Stimulated activated CD4-positive, alpha-beta T cell treated with anti-CD3 and anti-CD28 coated beads, Interleukin-4, amount 100 ng/mL, for 1 hour (primary cell): ENCODE measurements around the gene STK4.

ENCODE experiments used
- DNase-seq: peaks from one replicate; pipeline ENCODE4 v3.0.0-alpha.2; 2020

The STK4 gene

DNA sequence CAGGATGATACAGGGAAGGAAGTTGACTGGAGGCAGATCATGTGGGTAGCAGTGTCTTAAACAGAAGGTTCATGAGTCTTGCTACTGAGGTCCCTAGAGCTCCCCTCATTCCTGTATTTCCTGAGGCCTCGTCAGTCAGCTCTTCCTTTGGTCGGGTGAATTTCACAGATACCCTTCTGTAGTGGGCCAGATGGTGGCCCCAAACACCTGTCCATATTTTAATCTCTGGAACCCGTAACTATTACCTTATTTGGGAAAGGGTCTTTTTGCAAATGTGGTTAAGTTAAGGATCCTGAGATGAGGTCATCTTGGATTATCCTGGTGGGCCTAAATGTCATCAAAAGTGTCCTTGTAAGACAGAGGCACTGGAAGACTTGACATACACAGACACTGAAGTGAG is 125.1 kb downstream of the STK4 start:
- no peak for DNase-seq

DNA sequence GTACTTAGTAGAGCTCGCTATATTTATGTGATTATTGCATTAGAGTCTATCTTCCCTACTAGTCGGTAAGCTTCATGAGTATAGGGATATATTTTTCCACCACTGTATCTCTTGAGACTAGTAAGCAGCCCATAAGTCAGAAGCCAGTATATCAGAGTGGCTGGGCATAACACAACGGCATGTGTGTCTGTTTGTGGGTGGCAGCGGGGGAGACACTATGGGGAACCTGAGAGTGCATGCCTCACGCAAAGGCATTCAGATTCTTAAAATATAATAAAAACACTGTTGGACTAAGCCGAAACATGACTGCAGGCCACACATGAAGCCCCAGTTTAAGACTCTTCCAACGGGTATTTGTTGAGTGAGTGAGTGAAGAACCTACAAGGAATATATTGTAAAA is 126.6 kb downstream of the STK4 start:
- DNase-seq = no peak

DNA sequence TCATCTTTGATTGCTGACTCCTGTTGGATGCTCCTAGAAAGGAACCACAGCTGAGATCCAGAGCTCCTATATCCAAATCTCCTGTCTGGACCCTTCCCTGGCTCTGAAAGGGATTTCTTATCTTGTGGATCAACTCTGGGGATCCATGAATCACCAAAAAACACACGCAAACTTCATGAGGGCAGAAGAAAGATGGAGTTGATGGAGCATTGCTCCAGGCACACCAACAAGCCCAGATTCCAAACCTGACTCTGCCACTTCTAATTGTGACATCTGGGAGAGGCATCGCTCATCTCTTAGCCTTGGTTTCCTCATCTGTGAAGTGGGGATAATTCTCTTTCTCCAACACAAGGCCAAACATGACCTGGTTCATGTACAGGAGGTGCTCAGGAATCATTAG is 127.9 kb downstream of the STK4 start:
- DNase-seq = no peak

DNA sequence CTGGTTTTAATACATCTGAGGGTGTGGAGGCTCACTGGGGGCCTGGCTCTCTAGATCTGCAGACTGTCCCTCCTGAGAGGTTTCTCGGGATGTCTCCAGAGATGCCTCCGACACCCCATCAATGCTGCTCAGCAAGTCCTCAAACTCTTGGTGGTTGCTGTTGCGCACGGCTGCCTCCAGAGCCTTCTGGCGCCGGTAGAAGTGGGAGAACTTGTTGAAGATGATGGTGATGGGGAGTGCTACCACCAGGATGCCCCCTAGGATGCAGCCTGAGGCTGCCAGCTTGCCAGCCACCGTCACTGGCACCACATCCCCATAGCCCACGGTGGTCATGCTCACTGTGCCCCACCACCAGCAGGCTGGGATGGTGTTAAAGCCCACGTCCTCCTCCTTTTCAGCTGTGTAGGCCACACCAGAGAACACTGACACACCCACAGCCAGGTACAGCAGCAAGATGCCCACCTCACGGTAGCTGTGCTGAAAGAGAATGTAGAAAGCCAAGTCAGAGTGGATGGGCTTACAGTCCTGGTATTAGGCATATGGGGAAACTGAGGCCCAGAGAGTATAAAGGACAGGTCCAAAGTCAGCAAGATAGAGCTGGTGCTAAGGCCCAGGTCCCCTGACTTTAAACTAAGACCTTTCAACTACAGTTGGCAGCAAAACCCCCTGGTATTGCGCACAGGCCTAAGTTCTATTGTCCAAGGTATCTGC is 128.7 kb downstream of the STK4 start:
- no peak for DNase-seq

DNA sequence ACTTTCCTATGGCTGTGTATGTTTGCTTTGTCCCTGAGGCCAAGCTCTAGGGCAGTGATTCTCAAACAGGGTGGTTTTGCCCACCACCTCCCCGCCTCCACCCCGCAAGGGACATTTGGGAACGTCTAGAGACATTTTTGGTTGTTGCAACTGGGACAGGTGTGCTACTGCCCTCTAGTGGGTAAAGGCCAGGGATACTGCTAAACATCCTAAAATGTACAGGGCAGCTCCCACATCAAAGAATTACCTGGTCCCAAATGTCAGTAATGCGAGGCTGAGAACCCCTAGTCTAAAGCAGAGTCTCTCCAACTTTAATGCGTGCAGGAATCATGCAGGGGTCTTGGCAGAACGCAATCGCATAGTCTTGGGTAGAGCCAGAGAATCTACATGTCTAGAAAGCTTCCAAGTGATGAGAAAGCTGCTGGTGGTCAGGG is 129.5 kb downstream of the STK4 start:
- peak; percentile 42 for DNase-seq

DNA sequence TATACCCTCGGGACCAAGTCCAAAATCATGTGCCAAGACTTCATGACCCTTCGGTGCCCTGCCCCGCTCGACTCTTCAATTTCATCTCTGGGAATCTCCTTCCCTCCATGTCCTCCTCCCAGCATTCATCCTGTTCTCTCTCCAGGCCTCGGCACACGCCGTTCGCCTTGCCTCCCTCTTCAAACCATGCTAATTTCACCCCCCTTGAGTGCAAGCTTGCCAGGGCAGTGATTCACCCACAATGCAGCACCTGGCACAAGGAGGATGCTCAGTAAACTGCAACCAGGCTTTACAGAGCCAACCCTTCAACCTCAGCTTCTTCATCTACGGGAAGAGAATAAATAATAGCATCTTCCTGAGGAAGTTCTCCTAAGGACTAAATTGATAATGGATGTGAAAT is 130.5 kb downstream of the STK4 start:
- DNase-seq = no peak

DNA sequence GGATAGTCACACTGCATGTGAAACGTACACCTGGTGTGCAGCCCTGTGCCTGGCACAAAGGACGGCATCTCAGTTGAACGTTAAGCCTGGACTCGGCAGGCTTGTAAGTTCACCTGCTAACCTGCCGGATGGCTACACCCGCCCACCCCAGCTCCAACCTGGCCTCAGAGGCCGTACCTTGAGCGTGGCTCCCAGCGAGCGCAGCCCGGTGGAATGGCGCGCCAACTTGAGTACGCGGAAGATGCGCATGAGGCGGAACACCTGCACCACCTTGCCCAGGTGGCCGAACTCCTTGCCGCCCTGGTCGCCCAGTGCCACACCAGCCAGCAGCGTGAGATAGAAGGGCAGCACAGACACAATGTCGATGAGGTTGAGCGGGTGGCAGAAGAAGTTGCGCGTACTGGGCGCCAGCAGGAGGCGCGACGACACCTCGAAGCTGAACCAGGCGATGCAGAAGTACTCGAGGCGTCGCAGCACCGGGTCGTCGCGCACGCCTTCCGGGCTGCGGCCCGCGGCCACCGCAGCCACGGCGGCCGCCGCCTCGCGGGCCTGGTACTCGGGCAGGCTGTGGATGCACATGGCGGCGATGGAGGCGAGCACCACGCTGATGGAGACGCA is 131.3 kb downstream of the STK4 start:
- DNase-seq = peak; percentile 48

DNA sequence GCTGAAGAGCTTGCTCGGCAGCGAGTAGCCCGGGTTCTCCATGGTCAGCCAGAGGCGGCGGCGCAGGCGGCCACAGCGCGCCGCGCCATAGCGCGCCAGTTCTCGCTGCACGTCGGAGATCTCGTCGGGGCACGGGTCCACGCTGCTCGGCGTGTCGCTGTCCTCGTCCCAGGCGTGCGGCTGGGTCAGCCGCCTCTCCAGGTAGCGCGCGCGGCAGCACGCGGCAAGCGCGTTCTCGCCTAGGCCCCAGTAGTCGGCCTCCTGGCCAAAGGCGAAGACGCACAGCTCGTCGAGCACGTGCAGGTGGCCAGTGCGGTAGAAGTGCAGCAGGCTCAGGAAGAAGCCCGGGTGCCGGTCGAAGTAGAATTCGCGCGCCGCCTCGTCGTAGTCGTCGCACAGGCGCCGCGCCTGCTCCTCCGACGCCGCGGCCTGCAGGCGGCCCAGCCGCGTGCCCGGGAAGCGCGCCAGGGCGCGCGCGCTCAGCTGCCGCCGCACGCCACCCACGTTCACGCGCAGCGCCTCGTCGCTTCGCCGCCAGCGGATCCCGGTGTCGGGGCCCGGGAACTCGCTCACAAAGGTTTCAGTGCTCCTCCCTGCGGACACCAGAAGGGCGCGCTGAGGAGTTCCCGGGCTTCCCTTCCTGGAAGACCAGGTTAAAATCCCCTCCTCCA is 131.9 kb downstream of the STK4 start:
- no peak for DNase-seq

DNA sequence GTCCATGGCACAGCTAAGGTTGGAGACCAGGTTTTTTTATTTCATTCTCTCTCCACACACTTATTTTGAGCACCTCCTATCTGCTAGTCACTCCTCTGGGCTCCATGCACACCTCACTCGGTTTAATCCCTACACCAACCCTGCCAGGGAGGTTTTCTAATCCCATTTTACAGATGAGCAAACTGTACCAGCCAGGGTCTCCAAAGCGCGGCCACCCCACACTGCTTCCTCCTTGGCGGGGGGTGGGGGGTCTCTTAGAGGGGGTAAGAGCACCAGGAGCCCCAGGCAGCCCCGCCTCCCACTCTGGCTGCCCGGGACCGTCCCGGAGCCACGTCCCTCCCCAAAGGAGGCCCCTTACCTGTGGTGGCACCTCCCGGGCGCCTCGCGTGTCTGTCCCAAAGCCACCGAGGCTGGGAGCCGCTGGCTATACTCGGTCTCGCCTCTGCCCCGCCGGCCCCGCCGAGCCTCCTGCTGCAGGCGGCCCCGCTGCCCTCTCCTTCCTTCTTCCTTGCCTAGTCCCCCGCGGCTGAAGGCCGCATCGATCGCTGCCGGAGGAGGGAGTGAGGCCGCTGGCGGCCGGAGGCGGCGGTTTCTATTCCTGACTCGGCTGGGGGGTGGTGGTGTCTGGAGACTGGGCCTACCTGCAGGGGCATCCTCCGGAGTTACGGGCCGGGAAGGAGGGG is 134.4 kb downstream of the STK4 start, which contains the start of gene KCNS1:
KCNS1 (minus strand) TSS at position 565 of the 683 bp plus-strand sequence. CDS start 1,891 bp downstream, outside the sequence.
- DNase-seq = no peak

DNA sequence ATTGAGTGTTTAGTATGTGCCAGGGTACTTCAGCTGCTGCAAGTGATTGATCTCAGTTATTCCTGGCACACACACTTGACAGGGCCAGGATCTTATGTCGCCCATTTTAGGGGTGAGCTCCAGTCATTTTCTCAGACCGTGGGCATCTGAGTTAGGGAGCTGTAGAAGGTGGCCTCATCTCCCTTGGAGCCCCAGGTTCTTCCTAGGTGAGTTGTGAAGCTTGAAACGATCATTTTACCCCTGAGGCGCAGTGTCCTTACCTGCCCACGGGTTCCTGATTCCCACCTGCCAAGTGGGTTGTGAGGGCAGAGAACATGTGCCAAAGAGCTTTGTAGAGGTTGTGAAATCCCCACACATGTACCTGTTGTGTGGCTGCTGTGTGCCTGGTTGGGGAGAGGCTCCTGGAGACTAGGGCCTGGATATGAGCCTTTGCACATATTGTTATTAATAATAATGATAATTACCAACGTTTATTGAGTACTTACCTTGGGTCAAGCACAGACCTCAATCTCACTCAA is 135.1 kb downstream of the STK4 start:
- no peak for DNase-seq

DNA sequence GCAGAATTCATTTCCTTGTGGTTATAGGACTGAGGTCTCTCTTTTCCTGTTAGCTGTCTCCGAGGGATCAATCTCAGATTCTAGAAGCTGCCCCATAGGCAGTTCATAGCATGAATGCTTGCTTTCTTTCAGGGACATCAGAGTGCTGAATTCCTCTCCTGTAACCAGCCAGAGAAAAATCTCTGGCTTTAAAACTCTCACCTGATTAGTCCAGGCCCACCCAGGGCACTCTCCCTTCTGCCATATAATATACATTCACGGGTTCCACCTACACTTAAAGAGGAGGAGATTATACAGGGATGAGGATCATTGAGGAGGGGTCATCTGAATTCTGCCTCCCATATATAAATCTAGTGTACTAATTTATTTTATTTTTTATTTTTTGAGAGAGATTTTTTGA is 136.8 kb downstream of the STK4 start:
- DNase-seq = no peak

DNA sequence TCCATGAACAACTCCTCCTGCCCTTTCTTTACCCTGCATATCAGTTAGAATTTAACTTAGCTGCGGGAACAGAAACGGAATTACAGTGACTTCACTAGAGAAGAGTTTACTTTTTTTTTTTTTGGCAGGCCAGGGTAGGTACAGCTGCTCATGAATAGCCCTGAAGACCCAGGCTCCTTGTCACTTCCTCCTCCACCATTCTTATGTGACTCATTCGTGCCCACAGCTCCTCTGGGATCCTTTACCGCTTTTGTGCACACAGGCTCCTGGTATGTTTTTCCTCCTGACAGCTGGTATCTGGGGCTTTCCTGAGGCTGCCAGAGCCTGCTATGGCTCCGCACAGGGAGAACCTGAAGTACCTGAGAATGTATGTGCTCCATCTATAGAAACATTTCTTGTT is 138.5 kb downstream of the STK4 start:
- DNase-seq = no peak

DNA sequence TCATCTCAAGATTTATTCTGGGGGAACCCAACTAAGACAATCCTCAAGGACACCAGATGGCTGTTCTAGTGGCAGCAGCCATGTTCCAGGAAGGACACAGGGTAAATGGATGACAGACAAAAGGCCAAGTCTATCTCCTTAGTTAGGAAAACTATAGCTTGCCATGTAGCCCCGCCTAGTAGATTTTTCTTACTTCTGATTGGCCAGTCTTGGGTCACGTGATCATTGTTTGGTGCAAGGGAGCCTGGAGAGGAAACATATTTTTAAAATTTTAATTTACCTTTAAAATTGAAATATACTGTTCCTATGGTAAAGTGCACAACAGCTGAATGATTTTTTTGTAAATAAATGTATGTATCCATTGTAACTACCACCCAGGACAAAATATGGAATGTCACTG is 139.0 kb downstream of the STK4 start:
- no peak for DNase-seq

DNA sequence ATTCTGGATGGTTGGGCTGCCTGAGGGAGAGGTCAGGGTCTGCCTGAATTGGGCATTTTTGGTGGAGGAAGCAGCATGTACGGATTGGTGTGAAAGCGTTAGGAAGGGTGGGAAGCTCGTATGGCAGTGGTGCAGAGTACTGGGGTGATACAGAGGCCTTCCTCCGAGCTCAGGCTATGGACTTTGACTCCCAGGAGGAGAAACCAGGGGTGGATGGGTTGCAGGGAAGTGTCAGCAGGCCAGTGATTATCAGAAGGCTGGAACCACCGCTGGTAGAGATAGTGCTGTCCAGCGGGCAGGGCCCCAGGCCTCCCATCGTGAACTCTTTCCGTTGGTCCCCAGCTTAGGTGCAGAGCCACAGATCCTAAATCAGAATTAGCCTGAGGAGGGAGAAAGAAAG is 143.3 kb downstream of the STK4 start:
- no peak for DNase-seq

DNA sequence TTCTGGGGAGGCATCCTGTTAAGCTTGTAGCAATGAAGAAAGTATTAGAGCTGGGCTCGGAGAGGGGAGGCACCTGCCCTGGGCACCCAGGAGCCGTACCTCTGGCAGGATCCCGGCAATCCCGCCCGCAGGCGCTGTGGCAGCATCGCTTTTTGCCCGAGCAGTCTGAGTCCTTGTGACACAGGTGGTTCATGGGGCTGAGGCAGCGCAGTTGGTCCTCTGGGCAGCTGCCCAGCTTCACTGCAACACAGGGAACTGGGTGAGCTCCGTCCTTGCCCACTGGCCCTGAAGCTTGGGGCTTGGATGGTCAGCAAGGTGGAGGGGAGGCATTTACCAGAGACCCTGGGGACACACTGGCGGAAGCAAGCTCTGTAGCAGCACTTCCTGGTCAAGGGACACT is 144.0 kb downstream of the STK4 start:
- no peak for DNase-seq

DNA sequence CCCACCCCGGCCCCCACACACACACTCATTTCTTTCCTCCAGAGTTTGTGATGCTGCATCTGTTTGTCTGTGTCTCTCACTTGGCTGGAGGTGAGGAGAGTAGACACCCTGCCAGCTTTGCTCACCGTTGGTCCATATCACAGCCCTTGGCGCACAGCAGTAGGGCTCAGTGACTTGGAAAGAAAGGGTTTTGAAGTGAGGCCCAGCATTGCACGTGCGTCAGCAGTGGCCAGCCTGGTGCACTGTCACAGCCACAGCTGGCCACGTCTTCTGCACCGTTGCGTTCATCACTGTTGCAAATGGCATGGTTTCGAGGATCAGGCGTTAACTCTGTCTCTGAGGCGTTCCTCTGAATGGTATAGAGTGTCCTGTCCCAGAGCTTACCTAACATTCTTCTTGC is 145.0 kb downstream of the STK4 start:
- DNase-seq = no peak

DNA sequence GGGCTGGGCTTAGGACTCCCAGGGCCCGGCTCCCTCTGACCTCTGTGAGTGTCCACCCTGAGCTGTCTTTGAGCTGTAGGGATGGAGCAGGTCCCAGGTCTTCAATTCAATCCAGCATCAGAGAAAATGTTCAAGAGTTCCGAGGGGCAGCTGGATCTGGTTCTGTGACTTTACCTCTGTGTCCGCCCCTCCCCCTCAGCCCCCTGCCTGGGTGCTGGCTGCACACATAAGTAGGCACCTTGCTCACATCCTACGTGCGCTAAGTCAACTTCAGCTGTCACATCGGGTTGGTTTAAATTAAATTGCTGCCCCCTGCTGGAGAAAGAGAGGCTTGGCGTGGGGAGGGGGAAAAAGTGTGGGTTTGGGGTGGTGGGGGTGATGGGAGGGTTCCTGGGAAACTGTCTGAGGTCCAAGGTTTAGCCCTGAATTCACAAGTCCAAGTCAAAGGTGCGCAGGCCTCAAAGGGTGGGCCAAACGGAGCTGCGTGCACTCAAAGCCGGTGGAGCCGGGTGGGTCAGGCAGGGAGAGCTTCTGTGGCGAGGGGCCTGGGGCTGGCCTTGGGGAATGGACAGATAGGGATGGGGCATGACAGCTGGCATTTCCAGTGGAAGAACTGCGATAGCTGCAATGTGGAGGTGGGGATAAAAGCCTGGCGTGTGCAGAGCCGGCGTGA is 145.6 kb downstream of the STK4 start:
- no peak for DNase-seq

DNA sequence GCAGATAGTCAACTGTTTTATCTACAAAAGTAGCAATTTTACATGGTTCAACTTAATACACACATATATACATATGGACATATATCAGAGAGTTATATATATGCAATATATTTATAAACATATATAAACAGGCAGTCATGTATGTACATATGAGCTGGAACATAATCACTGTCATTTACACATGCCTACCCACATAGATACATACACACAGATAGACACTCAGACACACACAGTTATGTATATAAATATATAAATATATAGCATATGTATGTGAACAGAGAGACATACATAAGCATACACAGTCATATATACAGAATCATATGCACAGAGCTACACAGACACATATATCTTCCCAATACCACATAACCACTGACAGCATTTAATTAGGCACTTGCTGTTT is 146.4 kb downstream of the STK4 start:
- no peak for DNase-seq

DNA sequence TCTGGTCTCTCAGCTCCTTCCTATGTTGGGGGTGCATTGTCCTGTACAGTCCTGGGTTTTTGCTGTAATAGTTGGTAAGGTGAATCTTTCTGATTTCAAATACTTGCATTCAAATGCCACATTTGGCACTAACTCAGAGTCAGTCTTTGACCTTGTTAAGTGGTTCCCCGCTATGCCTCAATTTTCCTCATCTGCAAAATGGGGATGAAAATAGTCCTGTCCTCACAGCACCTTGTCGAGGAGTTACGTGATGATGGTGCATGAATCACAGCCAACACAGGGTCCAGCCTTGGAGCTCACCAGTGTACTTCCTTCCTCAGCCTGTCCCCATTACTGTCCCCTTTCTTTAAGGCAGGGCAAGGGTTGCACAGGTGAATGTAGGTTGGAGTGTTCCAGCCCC is 147.6 kb downstream of the STK4 start:
- no peak for DNase-seq

DNA sequence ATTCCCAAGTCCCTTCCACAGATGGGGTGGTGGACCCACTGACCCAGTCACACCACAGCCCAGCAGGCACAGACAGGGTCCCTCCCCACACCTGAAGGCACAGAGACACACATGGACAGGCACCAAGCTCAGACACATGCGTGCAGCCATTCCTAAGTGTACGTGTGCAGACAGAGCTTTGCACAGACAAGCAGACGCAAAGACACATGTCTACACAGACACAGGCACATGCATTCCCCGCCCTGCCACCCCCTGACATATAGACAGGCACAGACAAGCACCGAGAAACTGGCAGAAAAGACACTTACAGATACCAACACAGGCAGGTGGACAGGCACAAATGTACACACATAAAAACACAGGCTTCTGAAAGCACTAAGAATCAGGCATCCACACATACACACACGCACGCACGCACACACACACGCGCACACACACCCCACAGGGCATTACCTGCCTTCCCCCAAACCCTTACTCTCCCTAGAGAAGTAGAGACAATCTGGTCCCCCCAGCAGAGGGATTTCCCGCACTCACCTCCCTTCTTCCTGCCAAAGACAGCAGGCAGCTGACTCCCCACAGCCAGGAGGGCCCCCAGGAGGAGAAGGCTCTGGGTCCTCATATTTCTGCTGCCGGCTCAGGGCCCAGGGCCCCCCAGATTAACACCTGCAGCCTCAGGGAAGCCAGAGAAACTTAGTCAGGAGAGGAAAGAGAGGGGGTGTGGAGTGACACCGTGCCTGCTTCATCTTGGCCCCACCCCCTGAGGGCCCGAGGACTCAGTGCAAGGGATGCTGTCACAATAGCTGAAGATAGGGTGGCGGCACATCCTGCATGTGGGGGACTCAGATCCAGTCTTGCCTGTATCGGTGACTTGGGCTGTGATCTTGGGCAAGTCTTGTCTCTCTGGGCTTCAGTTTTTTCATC is 148.4 kb downstream of the STK4 start, which contains the start of gene WFDC5:
WFDC5 (minus strand) TSS at position 710 of the 921 bp plus-strand sequence; CDS start at position 619, 91 bp downstream.
- no peak for DNase-seq

DNA sequence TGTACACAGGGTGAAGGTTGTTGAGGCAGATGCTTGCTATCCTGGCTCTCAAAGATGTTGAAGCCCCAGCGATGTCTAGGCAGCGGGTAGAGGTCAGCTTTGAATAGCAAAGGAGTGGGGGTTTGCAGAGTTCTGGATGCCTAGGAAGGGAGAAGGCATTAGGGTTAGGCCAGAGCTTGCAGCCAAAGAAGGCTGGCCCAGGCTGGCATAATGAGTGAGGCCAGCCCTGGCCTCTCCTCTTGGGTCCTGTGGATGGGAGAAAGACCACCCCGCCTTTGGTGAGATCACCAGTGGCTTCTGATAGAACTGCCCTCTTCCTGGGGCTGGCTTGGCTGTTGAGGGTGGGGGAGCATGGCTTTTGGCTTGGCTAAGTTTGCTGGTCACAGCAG is 149.1 kb downstream of the STK4 start:
- no peak for DNase-seq

DNA sequence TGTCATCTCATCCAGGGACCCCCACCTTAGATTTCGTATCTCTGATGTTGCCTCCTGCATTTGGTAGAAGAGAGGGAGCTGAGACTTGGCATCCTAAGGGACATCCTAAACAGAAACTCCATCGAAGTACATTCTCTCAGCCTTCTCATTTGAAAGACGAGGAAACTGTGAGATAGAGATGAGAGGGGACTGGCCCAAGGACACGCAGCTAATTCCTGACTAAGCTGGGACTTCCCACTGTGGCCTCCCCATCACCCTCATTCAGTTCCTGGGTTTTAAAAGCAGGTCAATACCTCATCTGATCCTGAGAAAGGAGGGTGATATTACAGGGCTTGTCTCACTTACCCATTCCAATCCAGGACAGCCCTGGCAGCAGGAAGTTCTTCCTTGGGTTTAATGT is 149.5 kb downstream of the STK4 start:
- no peak for DNase-seq
